ENCODE measurements around the gene ZFYVE21.

DNA sequence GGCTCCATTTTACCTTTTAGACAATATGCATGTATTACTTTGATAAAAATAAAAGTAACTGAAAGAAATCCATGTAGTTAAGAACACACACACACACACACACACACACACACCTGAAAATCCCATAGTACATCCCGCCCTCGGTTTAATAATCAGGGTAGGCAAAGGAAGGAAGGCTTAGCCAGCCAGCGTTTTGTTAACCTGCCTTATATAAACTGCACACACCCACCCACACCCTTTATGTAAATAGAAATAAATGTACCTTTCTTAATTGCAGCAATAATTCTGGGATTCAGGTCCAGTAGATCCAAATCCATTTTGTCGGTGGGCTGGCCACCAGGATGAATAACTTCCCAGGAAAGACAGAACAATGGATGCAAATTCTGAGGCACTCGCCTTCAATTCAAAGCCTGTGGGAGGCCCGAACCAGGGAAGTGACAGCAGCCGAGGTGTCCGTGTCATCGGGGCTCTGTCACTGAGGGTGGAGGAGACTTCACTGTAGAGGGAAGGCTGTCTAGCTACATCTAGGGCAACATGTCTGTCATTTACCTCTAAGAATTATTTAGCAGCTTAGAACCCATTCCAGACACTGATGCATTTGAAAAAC, 4.7 kb upstream of the ZFYVE21 start:
- TF ChIP-seq, protein P1, sequence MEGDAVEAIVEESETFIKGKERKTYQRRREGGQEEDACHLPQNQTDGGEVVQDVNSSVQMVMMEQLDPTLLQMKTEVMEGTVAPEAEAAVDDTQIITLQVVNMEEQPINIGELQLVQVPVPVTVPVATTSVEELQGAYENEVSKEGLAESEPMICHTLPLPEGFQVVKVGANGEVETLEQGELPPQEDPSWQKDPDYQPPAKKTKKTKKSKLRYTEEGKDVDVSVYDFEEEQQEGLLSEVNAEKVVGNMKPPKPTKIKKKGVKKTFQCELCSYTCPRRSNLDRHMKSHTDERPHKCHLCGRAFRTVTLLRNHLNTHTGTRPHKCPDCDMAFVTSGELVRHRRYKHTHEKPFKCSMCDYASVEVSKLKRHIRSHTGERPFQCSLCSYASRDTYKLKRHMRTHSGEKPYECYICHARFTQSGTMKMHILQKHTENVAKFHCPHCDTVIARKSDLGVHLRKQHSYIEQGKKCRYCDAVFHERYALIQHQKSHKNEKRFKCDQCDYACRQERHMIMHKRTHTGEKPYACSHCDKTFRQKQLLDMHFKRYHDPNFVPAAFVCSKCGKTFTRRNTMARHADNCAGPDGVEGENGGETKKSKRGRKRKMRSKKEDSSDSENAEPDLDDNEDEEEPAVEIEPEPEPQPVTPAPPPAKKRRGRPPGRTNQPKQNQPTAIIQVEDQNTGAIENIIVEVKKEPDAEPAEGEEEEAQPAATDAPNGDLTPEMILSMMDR (conservative IDR thresholded peaks at IDR 0.05 in 1 of 2, IDR thresholded peaks at IDR 0.05 in 1 of 2; ENCODE audit: low read depth in 1 of 2, low read length in 2 of 2): no peak
- no peak for TF ChIP-seq EZH2 (IDR thresholded peaks at IDR 0.05; ENCODE audit: low read length, missing control alignments)

All from fibroblast of lung (primary cell).